Eye (tissue), 1 donor: ENCODE data around the gene SOD3.

ENCODE experiments used
- DNase-seq: peaks from one replicate; pipeline ENCODE4 v3.0.0-alpha.2; 2015

SOD3 gene

GRCh38 chr4:24845902-24846301 lies 50.5 kb downstream of the SOD3 start:
- no peak for DNase-seq

DNA sequence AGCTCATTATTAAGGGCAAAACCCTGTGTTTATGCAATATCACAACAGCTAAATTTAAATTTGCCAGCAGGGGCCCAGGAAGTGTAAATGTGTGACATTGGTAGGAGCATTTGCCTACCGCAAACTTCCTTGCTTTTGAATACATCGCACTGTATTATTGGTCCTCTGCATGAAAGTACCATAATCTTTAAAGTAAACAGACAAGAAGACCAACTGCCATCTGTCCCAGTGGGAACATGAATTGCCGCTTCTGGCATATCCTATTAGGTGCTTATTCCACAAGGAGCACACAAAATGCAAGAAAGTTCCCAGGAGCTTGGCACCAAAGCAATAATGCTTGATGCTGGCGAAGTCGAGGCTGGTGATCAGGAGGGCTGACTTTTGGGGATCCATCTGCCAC lies 51.3 kb downstream of the SOD3 start:
- DNase-seq: no peak

DNA sequence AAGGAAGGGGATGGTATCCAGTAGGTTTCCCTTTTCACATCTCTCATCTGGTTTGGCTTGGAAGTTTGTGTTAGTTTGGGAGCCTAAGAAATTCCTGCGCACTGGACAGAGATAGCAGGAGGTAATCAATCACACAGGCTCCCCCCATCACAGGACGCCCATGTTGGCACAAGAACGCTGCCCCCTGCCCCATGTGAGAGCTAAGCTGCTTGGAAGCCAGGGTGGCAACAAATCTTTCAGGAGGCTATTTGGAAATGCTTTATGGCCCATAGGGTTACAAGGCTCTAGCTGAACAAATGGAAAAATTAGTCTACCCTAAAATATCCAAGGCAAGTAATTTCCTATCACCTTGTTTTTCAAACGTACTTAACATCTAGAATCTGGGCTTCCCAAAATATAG lies 54.0 kb downstream of the SOD3 start:
- DNase-seq: no peak

GRCh38 chr4:24849756-24850155 lies 54.4 kb downstream of the SOD3 start:
- DNase-seq: no peak
